Measurements from ENCODE around the gene HS3ST6.
A peak's percentile ranks its signal among the peaks of the same experiment; 100 is the strongest.
"Not testable (repeated sequence)": the region's sequence is repeated elsewhere in the genome, so short reads cannot be mapped to it uniquely, and the experiment has no call there.

The HS3ST6 gene

GRCh38 chr16:1946495-1947368, 28.5 kb upstream of the HS3ST6 start:
- DNase-seq: no peak

- no peak for DNase-seq
These were observed 27.6 kb upstream of the HS3ST6 start for GRCh38 chr16:1945559-1946391.

GRCh38 chr16:1944612-1945199, 26.5 kb upstream of the HS3ST6 start:
- no peak for DNase-seq

GRCh38 chr16:1942810-1943726, 24.9 kb upstream of the HS3ST6 start, which contains the start of gene MSRB1:
Gene MSRB1 (minus strand): TSS chr16:1943199. CDS start chr16:1943156, 43 bp downstream.
- peak; percentile 95 for DNase-seq

- DNase-seq: peak; percentile 86
These were observed 24.0 kb upstream of the HS3ST6 start for GRCh38 chr16:1942047-1942809.

- peak; percentile 41 for DNase-seq
These were observed 23.2 kb upstream of the HS3ST6 start for GRCh38 chr16:1941162-1942046.

GRCh38 chr16:1940273-1941161, 22.3 kb upstream of the HS3ST6 start:
- peak; percentile 91 for DNase-seq

- DNase-seq: not testable (repeated sequence)
These were observed 21.6 kb upstream of the HS3ST6 start for GRCh38 chr16:1939833-1940232.

- no peak for DNase-seq
These were observed 20.7 kb upstream of the HS3ST6 start for GRCh38 chr16:1938910-1939309.

GRCh38 chr16:1938316-1938715, 20.1 kb upstream of the HS3ST6 start:
- peak; percentile 74 for DNase-seq

- DNase-seq: no peak
These were observed 18.8 kb upstream of the HS3ST6 start for GRCh38 chr16:1936945-1937479.

- DNase-seq: no peak
These were observed 15.0 kb upstream of the HS3ST6 start for GRCh38 chr16:1933097-1933661.

GRCh38 chr16:1932050-1933028, 14.1 kb upstream of the HS3ST6 start:
- DNase-seq: no peak

- no peak for DNase-seq
These were observed 12.1 kb upstream of the HS3ST6 start for GRCh38 chr16:1930338-1930720.

GRCh38 chr16:1929578-1930337, 11.5 kb upstream of the HS3ST6 start:
- DNase-seq: peak; percentile 79

- DNase-seq: no peak
These were observed 10.9 kb upstream of the HS3ST6 start for GRCh38 chr16:1929105-1929504.

GRCh38 chr16:1926271-1926670, 8.1 kb upstream of the HS3ST6 start:
- no peak for DNase-seq
